ENCODE results near the gene BCO2. TPM values are rescaled to one million over a fixed set of nuclear protein-coding genes. Genes with fewer than 3 reads are reported as not detected.

Gene BCO2
- total RNA-seq: 1 to 10 TPM; 1.6 to 1.9 TPM

GRCh38 chr11:112174789-112175598 lies at the start of gene BCO2:
BCO2 (plus strand) TSS chr11:112175512; CDS start chr11:112175602, 90 bp downstream.

GRCh38 chr11:112163875-112164685 lies 11.2 kb upstream of the BCO2 start, which contains the start of gene IL18:
IL18 (minus strand) TSS chr11:112164094; CDS start chr11:112155053, 9,041 bp downstream.

GRCh38 chr11:112167145-112167544 lies 8.2 kb upstream of the BCO2 start, which contains the start of gene TEX12:
TEX12 (plus strand) TSS chr11:112167372; CDS start chr11:112169269, 1,897 bp downstream.

GRCh38 chr11:112226062-112226830 lies 50.9 kb downstream of the BCO2 start, which contains the start of gene PTS:
PTS (plus strand) TSS chr11:112226428; CDS start chr11:112226444, 16 bp downstream.

GRCh38 chr11:112260490-112260889 lies 85.2 kb downstream of the BCO2 start, which contains the start of gene PLET1:
PLET1 (minus strand) TSS chr11:112260860; CDS start chr11:112260589, 271 bp downstream.

Other genes starting within 250 kb of the BCO2 start
- gene DIXDC1, start 238.2 kb upstream of the BCO2 start, total RNA-seq: 1 to 10 TPM; 2.5 to 3.0 TPM
- 10 to 100 TPM; 22.9 to 23.6 TPM for gene DLAT, start 150.1 kb upstream of the BCO2 start, total RNA-seq
- under 1 TPM; 0.17 to 0.28 TPM for gene PIH1D2, start 101.5 kb upstream of the BCO2 start, total RNA-seq
- 10 to 100 TPM; 23.8 to 24.1 TPM for gene NKAPD1, start 101.2 kb upstream of the BCO2 start, total RNA-seq
- 10 to 100 TPM; 41.6 to 43.7 TPM for gene TIMM8B, start 88.8 kb upstream of the BCO2 start, total RNA-seq
- gene SDHD, start 88.6 kb upstream of the BCO2 start, total RNA-seq: 10 to 100 TPM; 77.0 to 78.7 TPM
- gene IL18, start 11.4 kb upstream of the BCO2 start, total RNA-seq: not detected
- under 1 TPM; 0.33 to 0.51 TPM for gene TEX12, start 8.1 kb upstream of the BCO2 start, total RNA-seq
- 10 to 100 TPM; 15.3 to 19.8 TPM for gene PTS, start 50.9 kb downstream of the BCO2 start, total RNA-seq
- not detected for gene PLET1, start 85.3 kb downstream of the BCO2 start, total RNA-seq

All from activated naive CD4-positive, alpha-beta T cell treated with anti-CD3 and anti-CD28 coated beads, Interleukin-2, amount 10 ng/mL, durations not matched to agents 5 hours and 36 hours (primary cell).